Stimulated activated CD4-positive, alpha-beta T cell treated with anti-CD3 and anti-CD28 coated beads, Interleukin-15, amount 100 ng/mL, for 24 hours (primary cell): Measurements from ENCODE around the gene BCL11B.

ENCODE experiments used
- DNase-seq: peaks from one replicate; pipeline ENCODE4 v3.0.0-alpha.2; 2020

Gene BCL11B

DNA sequence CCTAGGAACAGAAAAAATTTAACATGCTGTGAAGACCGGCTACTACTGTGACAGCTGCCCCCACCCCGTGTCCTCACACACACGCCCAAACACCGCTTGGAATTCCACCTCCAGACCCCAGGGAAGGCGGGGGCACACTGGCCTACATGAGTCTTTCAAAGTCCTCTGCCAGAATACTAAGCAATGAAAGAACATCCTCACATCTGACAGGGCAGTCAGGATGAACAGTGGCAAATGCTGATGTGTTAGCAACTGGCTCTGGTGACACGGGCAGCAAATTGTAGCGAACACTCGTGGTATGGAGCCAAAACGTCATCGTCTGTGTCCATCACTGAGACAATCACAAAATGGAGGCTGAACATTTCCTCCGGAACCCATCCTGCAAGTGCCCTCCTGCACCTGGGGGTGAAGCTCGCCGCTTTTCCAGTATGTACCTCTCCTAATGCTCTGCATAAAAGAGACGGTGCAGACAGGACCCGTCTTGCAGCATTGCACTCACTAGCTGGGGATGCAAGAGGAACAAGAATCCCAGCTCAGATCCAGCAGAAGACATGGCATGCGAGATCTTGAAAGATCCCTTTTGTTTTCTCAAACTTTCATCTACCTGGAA is 94.8 kb downstream of the BCL11B start:
- DNase-seq: no peak

DNA sequence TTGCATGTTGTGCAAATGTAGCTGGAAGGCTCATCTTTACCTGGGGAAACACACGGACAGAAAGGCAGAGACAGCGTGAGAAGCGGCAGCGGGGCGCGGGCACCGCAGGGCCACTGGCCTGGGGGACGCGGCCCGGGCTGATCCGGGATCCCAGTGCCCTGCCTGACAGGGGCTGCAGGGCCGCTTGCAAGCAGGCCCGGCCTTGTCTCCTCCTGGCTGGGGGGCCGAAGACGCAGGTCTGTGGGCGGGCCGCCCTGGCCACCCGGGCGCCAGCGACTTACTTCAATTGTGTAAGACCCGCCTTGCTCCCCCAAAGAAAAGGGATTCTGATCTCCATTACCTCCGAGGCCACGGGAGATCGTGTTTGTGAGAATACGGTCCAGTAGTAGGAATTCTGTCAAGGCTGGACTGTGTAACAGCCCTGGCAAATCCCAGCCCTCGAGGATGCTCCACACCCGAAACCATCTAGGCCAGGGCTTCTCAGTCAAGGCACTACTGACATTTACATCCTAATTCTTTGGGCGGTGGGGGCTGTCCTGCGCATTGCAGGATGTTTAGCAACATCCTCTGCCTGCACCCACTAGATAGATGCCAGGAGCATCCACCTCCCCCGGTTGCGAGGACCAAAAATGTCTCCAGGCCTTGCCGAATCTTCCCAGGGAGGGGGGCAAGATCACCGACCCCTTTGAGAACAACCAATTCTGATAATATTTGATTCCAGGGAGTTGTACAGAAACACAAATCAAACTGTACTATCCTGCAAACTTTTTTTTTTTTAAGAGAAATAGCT is 95.6 kb downstream of the BCL11B start:
- DNase-seq: no peak

DNA sequence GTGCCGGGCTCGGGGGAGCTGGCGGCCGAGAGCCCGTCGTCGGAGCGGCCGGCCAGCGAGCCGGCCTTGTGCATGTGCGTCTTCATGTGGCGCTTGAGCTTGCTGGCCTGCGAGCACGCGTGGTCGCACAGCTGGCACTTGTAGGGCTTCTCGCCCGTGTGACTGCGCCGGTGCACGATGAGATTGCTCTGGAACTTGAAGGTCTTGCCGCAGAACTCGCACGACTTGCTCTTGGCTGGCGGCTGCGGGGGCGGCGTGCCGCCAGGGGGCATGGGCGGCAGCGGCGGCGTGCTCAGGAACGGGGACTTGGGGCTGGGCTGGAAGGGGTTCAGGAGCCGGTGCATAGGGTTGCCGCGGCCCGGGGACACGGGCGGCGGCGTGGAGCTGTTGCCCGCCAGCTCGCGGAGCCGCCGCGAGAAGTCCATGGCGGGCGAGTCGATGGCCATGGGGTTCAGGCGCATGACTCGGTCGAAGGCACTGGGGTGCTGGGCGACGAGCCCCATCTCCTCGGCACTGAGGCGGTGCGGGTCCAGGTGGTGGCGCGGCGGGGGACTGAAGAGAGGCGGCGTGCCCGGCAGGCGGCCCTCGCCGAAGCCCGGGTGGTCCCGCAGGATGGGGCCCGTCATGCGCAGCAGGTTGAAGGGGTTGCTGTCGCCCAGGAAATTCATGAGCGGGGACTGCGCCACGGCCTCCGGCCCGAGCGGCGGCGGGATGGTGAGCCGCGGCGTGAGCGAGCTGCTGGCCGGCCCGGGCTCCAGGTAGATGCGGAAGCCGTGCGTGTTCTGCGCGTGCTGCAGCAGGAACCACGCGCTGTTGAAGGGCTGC is 96.5 kb downstream of the BCL11B start:
- DNase-seq: no peak

DNA sequence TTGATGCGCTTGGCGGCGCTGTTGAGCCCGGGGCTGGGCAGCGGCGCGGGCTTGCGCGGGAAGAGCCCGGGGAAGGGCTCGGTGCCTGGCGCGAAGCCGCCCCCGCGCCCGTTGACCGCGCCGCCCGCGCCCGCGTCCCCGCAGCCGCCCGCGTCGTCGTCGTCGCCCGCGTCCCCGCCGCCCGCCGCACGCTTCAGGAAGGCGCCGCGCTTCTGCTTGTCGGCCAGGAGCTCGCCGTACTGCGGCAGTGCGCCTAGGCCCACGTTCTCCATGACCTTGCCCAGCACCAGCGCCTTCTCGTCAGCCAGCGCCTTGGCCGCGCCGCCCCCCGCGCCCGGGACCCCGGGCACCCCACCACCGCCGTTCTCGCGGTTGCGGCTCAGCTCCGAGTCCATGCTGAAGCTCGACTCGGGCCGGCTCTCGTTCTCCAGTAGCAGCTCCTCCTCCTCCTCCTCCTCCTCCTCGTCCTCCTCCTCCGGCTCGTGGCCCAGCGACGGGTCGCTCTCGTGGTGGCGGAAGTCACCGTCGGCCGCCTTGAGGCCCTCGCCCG is 97.2 kb downstream of the BCL11B start:
- no peak for DNase-seq

DNA sequence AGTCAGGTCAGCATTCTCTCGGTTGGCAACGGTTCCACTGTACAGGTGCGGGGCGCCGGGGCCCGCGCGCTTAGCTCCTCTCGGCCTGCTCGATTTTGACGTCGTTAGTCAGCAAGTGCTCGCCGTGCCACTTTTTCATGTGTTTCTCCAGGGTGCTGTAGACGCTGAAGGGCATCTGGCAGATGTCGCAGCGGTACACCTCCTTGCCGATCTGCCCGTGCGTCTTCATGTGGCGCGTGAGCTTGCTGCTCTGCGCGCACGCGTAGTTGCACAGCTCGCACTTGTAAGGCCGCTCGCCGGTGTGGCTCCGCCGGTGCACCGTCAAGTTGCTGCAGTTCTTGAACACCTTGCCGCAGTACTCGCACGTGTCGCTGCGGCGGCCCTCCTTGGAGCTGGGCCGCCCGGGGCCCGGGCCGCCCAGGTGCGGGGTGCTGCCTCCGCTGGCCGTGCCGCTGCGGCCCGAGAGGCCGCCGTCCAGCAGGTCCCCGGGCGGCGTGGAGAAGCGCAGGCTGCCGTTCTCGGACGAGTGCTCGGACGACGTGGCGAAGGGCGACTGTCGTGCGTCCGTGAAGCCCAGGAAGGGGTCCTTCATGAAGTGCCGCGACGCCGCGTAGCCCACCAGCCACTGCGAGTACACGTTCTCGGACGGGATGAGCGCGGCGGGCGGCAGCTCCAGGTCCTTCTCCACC is 97.8 kb downstream of the BCL11B start:
- DNase-seq: no peak

DNA sequence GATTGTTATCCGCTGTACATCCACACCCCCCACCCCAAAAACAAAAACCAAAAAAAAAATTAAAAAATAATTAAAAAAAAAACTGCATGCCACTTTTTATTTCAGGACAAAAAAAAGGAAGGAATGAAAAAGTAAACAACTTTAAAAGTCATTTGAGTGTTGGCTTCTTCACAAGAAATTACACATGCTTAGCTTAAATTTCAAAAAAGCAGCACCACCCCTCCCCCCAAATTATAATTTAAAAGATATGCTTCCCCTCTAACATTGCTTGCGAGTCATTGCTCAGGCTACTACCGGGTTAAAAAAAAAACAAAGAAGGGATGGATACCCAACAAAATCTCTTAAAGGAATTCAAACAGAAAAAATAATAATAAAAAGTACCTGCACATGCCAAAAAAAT is 98.5 kb downstream of the BCL11B start:
- DNase-seq: no peak

DNA sequence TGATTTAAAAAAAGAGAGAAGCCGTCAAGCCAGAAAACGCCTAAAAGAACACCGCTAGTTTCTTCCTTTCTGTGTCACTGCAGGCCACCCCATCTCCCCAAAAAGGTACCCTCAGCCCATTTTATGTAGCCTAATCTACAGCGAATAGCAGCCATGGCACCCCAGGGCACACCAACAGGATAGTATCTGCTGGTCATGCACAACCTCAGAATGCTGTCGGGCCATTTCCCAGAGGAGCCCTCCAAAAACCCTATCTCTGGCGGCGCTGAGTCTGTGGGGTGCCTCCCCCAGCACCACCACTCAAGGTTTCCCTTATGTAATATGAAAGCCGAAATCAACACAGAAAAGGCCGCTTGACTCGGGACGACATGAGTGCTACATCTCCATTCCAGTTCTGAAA is 98.9 kb downstream of the BCL11B start:
- no peak for DNase-seq

DNA sequence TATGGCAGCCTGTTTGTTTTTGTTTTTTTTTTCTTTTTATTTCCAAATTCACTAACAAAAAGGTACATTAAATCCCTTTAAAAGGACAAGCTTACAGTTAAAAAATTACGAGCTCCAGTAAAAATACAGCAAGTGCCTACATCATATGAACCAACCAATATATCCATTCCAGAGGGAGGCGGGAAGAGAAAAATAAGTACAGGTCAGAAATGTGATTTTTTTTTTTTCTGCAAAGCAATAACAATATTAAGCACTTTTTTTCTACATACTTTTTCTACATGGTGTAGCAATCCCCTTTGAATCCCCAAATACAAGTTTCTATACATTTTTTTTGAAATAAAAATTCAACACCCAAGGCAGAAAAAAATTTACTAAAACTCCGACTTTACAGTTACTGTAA is 100.6 kb downstream of the BCL11B start:
- DNase-seq: no peak

DNA sequence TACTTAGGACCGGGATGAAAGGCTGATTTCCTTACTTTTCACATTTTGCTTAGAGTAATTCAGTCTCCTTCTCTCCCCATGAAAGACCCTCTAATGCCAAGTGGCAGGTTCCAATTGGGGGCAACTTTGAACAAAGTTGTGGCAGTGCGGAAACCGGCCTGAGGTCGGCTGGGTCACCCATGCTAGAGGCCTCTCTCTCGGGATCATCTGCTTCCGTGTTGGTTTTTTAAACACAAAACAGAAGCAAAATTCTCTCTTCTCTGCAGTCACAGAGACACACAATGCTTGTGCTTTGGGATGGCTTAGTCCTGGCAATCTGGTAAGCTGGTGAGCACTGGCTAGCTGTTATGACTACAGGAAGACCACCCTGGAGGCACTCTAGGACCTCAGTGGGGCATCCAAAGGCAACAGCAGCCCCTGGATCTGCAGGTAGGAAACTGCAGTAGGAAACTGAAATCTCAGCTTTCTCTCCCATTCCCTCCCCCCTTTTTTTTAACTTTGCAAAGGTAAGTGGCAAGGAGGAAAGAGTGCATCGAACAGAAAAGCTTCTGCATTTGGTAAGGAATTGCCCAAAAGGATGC is 102.1 kb downstream of the BCL11B start:
- DNase-seq: no peak

DNA sequence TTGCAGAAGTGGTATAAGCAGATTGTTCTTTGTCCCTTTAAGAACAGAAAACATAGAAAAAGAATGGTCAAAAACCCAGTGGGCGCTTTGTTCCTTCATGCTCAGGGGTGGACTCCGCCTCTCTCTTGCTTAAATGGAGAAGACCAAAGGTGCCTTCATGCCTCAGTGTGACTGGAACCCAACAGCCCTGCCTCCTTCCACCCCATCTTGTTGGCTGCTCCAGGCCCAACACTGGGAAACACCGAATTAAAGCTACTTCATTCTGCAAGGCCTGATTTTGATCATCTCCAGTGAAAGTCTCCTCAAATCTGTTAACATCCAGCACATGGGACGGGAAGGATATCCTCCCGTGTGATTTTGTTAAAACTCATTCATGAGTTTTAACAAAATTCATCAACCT is 103.7 kb downstream of the BCL11B start:
- DNase-seq: no peak

DNA sequence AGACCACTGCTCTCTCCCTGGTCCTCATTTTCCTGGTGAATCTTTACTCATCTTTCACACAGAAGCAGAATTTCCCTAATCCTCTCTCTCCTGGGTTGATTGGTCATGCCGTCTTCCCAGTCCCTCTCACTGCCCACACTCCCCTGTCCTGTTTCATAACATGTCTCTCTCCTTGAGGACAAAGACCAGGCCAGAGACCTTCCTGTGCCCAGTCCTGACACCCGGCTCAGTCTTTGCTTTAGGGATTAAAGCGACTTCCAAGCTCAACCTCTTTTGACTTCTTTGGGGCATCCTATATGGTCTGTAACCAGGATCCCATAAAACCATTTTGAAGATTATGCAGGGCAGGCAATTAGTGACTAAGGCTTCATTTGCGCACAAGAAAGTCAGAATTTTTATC is 105.5 kb downstream of the BCL11B start:
- no peak for DNase-seq

DNA sequence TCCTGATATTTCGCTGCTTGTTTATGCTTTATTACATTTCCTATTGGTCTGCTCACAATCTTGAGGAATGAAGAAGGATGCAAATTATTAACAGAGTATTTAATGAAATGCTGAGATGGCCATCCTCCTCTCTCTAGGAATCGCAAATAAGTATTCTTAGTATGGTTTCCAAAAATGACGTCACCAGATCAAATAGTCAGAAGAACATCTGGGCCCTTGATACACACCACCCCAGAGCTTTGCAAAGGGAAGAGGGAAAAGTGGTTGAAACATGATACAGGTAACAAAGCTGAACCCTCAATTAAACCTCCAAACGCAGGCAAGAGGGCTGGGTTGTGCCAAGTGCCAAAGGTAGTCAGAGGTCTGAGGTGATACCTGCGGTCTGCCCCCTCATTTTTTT is 107.3 kb downstream of the BCL11B start:
- no peak for DNase-seq

DNA sequence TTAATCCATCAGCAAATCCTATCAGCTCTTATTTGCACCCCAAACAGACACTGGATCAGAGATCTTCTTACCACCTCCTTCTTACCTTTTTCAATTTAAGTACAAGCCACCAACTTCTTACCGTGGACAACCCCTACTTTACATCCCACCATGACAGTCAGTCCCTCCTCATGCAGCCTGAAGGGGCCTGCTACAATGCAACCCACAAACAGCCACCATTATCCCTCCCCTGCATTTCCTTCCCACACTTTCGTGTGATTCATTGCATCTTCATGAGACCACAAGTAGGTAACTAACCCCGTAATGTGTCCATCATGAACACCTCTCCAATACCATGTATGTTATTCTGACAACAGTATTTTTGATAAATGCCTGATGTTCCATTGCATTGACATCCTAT is 108.6 kb downstream of the BCL11B start:
- no peak for DNase-seq

DNA sequence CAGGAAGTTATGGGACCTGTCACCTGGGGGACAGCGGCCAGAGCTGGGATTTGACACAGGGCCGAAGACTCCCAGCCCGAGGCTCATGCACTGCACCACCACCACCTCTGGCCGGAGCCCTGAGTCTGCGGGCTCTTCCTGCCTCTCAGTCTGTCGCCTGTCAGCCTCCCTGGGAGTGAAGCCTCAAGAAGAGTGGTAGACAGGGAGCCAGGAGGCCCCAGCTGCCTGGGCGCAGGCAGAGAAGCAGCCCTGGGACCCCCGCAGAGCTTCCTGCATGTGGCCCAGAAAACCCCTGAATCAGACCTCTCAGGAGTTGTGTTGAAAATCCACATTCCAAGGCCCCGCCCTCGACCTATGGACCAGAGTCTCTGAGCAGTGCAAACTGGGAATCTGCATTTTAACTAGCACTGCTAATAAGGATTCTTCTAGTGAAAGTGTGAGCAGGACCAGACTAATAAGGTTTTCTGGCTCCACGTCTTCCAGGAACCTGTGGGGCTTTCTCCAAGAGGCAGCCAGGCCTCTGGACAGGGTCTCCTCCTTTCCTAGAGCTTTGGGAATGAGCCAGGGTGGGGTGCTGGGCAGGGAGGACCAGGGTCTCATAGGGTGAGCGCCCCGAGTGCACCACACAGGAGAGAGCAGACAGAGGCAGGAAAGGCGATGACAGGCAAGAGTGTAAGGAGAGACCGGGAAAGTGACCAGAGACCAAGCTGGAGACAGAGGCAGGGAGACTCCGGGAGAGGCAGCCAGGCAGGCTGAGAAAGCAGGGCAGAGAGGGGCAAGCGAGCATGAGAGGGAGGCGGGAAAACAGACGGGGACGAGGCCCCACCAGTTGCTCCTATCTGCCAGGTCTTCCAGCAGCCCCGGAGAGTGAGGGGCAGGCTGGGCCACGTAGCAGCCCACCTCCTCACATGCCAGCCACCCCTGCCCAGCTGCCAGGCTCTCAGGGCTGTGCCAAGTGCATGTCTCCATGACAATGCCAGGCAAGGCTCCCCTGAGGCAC is 112.4 kb downstream of the BCL11B start:
- no peak for DNase-seq

DNA sequence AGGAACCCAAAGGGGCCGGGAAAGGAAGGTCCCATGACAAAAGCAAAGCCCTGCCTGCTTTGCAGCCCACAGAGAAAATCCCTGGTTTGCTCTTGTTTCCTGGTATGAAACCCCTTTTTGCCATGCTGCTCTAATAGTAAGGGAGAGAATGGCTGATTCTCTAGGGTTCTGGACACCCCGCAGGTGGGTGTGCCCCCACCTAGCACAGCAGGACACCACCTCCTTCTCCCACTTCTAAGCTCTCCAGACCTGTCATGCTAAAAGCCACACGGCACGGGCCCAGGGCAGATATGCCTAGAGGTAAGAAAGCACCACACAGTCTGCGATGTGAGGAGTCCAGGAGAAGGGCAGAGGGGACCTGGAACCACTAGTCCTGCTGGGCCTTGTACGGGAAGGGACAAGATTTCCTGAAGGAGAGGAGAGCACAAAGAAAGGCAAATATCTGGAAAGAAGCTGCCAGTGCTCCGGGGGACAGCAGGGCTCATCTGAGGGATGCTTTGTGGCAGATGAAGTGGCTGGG is 113.3 kb downstream of the BCL11B start:
- DNase-seq: no peak

DNA sequence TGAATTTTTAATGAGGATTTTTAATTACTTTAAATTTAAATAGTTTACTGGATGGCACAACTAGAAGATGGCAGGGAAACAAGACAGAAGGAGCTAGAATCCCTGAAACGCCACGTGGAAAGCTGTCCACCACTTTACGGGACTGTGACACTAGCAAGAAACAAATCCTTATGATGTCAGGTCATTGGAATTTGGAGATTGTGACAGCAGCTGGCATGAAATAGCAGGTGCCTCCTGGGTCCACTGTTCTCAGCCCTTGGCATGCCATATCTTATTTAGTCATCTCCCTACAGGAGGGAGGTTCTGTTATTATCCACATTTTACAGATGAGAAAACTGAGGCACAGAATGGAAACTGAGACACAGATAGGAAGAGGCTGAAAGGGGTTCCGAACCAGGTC is 113.8 kb downstream of the BCL11B start:
- no peak for DNase-seq

DNA sequence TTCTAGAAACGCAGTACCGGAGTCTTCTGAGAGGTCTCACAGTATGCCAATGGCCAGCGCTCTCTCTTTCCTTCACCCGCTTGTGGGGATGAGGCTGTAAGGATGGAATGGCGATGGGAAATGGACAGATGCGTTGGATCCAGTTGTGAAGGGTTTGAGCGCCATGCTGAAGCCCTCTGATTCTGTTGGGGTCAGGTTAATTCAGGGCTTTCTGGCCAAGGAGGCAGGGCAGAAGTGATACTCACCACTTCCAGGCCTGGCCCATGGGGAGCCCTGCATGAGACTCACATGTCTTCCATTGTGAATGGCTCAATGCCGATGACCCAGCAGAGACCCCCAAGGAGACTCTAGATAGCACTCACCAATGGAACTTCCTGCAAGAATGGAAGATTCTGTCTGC is 114.3 kb downstream of the BCL11B start:
- no peak for DNase-seq

DNA sequence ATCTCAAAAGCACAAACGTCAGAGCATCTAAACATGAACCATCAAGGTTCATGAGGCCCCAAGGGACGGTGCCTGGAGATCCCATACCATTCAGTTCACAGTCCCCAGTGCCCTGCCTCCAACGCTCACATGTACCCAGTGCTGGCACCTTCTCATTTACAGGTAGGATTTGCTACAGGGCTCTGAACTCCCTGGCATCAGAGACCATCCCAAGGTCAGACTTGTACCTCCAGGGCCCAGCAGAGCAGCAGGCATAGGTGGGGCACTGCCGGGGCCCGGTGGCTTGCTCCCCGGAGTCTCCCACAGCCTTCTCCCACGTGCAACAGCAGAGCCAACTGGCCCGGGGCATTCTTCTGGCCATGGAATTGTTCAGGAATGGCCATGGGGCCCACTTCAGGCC is 114.8 kb downstream of the BCL11B start:
- DNase-seq: no peak

DNA sequence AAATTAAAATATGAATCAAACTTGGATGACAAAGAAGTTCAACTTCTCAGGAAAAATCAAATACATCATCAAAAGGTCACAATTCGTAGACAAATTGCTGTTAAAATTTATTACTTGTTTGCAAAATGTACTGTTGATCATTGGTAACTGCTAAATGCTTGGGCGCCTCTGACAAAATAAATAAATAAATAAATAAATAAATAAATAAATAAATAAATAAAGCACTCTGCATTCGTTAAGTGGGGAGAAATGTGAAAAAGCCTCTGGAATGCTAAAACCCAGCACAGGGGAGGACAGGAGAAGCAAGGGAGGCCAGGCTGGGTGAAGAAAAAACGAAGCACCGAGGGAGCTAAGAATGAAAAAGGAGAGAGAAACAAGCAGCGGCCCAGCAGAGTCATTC is 115.2 kb downstream of the BCL11B start:
- DNase-seq: no peak

DNA sequence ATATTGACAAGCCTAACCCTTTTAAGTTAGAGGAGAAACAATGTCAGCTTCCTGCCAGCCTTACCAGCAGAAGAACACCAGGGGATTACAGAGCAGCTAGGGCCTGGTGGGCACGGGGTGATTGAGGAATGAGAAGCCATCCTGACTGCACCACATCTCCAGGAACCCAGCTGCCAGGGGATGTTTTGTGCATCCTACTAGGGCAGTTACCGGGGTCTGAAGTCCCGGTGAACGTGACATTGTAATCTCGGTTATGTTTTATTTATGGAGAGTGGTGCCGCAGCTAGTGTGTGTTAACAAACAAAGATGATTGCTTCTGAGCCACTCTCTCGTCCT is 115.9 kb downstream of the BCL11B start:
- no peak for DNase-seq
